ENCODE measurements around the gene FBN2. TPM values are rescaled to one million over a fixed set of nuclear protein-coding genes. Genes with fewer than 3 reads are reported as not detected.

Gene FBN2
- total and polyA plus RNA-seq, 9 of the 15 experiments (the other 6 are each of a cell fraction or from before 2014, with no cell fraction given), result 0.01 to 0.09 TPM; not detected in 7

GRCh38 chr5:128586848-128587247 is 48.8 kb upstream of the FBN2 start:
- Histone ChIP-seq H3K4me1 (replicated peaks in 1 of 2; ENCODE audit: control insufficient read depth in 2 of 2, insufficient read depth in 2 of 2, low read length in 2 of 2) (no peaks in the 10 kb centered on the region), H3K27ac (ENCODE audit: extremely low read depth, low read depth, low read length) (no peak overlapping the region), H3K9ac (ENCODE audit: insufficient read depth in 1 of 2, low read depth in 2 of 2, low read length in 2 of 2) (no peak overlapping the region), H4K20me1 (replicated peaks; ENCODE audit: control insufficient read depth, insufficient read depth, low read length) (no peaks in the 10 kb centered on the region), H3K4me3 (no peak overlapping the region), H3K36me3 (ENCODE audit: control insufficient read depth, insufficient read depth, low read length) (no peaks in the 10 kb centered on the region), H3K9me1 (ENCODE audit: control insufficient read depth, insufficient read depth, low read length) (no peaks in the 10 kb centered on the region), H3K4me2 (ENCODE audit: insufficient read depth, low read length) (no peak overlapping the region), H3K9me3 (replicated peaks; ENCODE audit: control insufficient read depth, insufficient read depth, low read depth, low read length) (no peaks in the 10 kb centered on the region), H3K27me3 (ENCODE audit: control insufficient read depth in 2 of 2, insufficient read depth in 2 of 2, low read length in 2 of 2) (no peaks in the 10 kb centered on the region), H2AFZ (ENCODE audit: low read depth, low read length) (no peak overlapping the region), H3K79me2 (ENCODE audit: control insufficient read depth, insufficient read depth, low read length) (no peaks in the 10 kb centered on the region)
- ATAC-seq (no peak), DNase-seq (ENCODE audit: extremely low read depth in 1 of 4, low spot score in 3 of 4) (no peak), FAIRE-seq (no peak)
- no TSS peak for BruUV-seq (replicated peaks)
- intact Hi-C loops (cut with micrococcal nuclease) (no loop called here), in situ Hi-C loops (cut with MboI) (no loop called here)
- ChIA-PET CTCF (ENCODE audit: low intra/inter-chr PET ratio) (no interaction called here), POLR2A (no interaction called here)
- 0% methylated on average over 1 of the region's 1 CpG for WGBS (ENCODE audit: insufficient coverage, low coverage, missing lambda C conversion rate)
- TF ChIP-seq ZNF764 (CRISPR knock-in tag; IDR thresholded peaks at IDR 0.05; ENCODE audit: low read depth), result no peak
- TF ChIP-seq SIX5 (IDR thresholded peaks at IDR 0.05; ENCODE audit: borderline replicate concordance in 1 of 2, insufficient read depth in 1 of 2, low read depth in 1 of 2, low read length in 2 of 2), result no peak
- no peak for TF ChIP-seq NKRF (IDR thresholded peaks at IDR 0.05; ENCODE audit: borderline replicate concordance)
- no peak for TF ChIP-seq BRF1 (IDR thresholded peaks at IDR 0.05; ENCODE audit: borderline replicate concordance, extremely low read depth, insufficient read length)
- TF ChIP-seq ZNF76 (CRISPR knock-in tag; IDR thresholded peaks at IDR 0.05; ENCODE audit: borderline replicate concordance), result no peak
- TF ChIP-seq SMARCB1 (IDR thresholded peaks at IDR 0.05; ENCODE audit: insufficient read length, low read depth), result no peak
- no peak for TF ChIP-seq BACH1 (tag; IDR thresholded peaks at IDR 0.05)
- TF ChIP-seq ZNF436 (CRISPR knock-in tag; IDR thresholded peaks at IDR 0.05), result no peak
- TF ChIP-seq GTF2F1 (IDR thresholded peaks at IDR 0.05; ENCODE audit: low read depth, low read length), result no peak
- TF ChIP-seq PCBP1 (IDR thresholded peaks at IDR 0.05; ENCODE audit: low read depth, low read length, poor library complexity, severe bottlenecking), result no peak
